ENCODE data around the gene GPR34. TPM values are rescaled to one million over a fixed set of nuclear protein-coding genes. Genes with fewer than 3 reads are reported as not detected.

Gene GPR34
- total and polyA plus RNA-seq, 9 of the 15 experiments (the other 6 are each of a cell fraction or from before 2014, with no cell fraction given): 0.13 TPM; not detected in 8

DNA sequence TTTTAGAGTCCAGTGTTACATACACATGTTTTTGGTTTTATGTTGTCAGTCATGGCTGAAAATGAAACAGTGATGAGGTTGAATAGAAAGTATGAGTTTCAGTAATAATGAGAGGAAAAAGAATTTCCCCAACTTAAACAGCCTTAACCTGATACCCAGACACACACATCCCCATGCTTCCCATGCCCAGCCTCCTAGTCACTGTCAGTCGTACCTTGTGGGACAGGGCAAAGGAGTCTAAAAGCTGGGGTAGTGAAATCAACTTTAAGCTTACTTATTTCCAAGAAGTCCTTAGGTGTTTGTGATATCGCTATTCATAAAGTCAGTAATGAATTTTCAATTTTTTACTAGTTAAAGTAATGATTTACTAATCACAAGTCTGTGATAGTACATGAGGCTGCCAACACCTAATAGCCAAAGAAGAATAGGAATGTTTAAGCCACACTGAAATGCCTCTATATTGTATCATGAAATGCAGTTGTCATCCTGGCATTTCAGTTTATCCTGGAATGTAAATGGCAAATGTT lies 24.3 kb upstream of the GPR34 start:
- H2AFZ ChIP-seq (ENCODE audit: low read depth, low read length): no peak overlapping the region
- H4K20me1 ChIP-seq (replicated peaks; ENCODE audit: control insufficient read depth, insufficient read depth, low read length): no peaks in the 10 kb centered on the region
- no peak overlapping the region for H3K9ac ChIP-seq (ENCODE audit: insufficient read depth in 1 of 2, low read depth in 2 of 2, low read length in 2 of 2)
- ATAC-seq (no peak), FAIRE-seq (no peak), DNase-seq (ENCODE audit: extremely low read depth in 1 of 4, low spot score in 3 of 4) (no peak)
- no peaks in the 10 kb centered on the region for H3K79me2 ChIP-seq (ENCODE audit: control insufficient read depth, insufficient read depth, low read length)
- POLR2A ChIA-PET: no interaction called here
- H3K9me1 ChIP-seq (ENCODE audit: control insufficient read depth, insufficient read depth, low read length): no peaks in the 10 kb centered on the region
- H3K27ac ChIP-seq (ENCODE audit: extremely low read depth, low read depth, low read length): no peak overlapping the region
- CTCF ChIA-PET (ENCODE audit: low intra/inter-chr PET ratio): no interaction called here
- intact Hi-C loops (cut with micrococcal nuclease) (no loop called here), in situ Hi-C loops (cut with MboI) (no loop called here)
- no peaks in the 10 kb centered on the region for H3K9me3 ChIP-seq (replicated peaks; ENCODE audit: control insufficient read depth, insufficient read depth, low read depth, low read length)
- WGBS (ENCODE audit: insufficient coverage, low coverage, missing lambda C conversion rate): 41% methylated on average over 2 of the region's 2 CpGs
- peaks cover 0 to 3% of the 10 kb centered on the region in 2 experiments; a peak in 2 of 5 replicates for H3K4me1 ChIP-seq (replicated peaks in 1 of 2; ENCODE audit: control insufficient read depth in 2 of 2, insufficient read depth in 2 of 2, low read length in 2 of 2)
- no peak overlapping the region for H3K4me3 ChIP-seq
- H3K4me2 ChIP-seq (ENCODE audit: insufficient read depth, low read length): no peak overlapping the region
- H3K36me3 ChIP-seq (ENCODE audit: control insufficient read depth, insufficient read depth, low read length): no peaks in the 10 kb centered on the region
- no TSS peak for BruUV-seq (replicated peaks)
- no peaks in the 10 kb centered on the region for H3K27me3 ChIP-seq (ENCODE audit: control insufficient read depth in 2 of 2, insufficient read depth in 2 of 2, low read length in 2 of 2)
- TF ChIP-seq ARID2 (IDR thresholded peaks at IDR 0.05) (no peak), NFATC3 (IDR thresholded peaks at IDR 0.05) (no peak), CTCF (IDR thresholded peaks at IDR 0.05 in 2 of 3, conservative IDR thresholded peaks at IDR 0.05 in 1 of 3; ENCODE audit: insufficient read depth in 2 of 3, low read depth in 1 of 3, low read length in 3 of 3) (no peak), HMG20A (CRISPR knock-in tag; conservative IDR thresholded peaks at IDR 0.05) (no peak), ZSCAN29 (IDR thresholded peaks at IDR 0.05) (no peak), TAF9B (IDR thresholded peaks at IDR 0.05; ENCODE audit: partially characterized antibody) (no peak), ZNF23 (CRISPR knock-in tag; IDR thresholded peaks at IDR 0.05) (no peak), KAT2B (IDR thresholded peaks at IDR 0.05; ENCODE audit: low read depth, low read length) (no peak), C11orf30 (IDR thresholded peaks at IDR 0.05; ENCODE audit: low read depth) (no peak), NR2C2 (CRISPR knock-in tag; IDR thresholded peaks at IDR 0.05) (no peak), NR2C2 (tag; IDR thresholded peaks at IDR 0.05) (no peak), CCAR2 (IDR thresholded peaks at IDR 0.05; ENCODE audit: low read depth, low read length) (no peak), PREB (CRISPR knock-in tag; IDR thresholded peaks at IDR 0.05) (no peak)
- TF ChIP-seq, protein P1, sequence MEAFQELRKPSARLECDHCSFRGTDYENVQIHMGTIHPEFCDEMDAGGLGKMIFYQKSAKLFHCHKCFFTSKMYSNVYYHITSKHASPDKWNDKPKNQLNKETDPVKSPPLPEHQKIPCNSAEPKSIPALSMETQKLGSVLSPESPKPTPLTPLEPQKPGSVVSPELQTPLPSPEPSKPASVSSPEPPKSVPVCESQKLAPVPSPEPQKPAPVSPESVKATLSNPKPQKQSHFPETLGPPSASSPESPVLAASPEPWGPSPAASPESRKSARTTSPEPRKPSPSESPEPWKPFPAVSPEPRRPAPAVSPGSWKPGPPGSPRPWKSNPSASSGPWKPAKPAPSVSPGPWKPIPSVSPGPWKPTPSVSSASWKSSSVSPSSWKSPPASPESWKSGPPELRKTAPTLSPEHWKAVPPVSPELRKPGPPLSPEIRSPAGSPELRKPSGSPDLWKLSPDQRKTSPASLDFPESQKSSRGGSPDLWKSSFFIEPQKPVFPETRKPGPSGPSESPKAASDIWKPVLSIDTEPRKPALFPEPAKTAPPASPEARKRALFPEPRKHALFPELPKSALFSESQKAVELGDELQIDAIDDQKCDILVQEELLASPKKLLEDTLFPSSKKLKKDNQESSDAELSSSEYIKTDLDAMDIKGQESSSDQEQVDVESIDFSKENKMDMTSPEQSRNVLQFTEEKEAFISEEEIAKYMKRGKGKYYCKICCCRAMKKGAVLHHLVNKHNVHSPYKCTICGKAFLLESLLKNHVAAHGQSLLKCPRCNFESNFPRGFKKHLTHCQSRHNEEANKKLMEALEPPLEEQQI (IDR thresholded peaks at IDR 0.05): no peak
- TF ChIP-seq, protein P2, sequence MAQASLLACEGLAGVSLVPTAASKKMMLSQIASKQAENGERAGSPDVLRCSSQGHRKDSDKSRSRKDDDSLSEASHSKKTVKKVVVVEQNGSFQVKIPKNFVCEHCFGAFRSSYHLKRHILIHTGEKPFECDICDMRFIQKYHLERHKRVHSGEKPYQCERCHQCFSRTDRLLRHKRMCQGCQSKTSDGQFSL (CRISPR knock-in tag; IDR thresholded peaks at IDR 0.05): no peak
- TF ChIP-seq, protein P2 (tag; IDR thresholded peaks at IDR 0.05): no peak

Measured in K562 (cell line).